H9 (cell line): Measurements from ENCODE around the gene EFNA1. TPM values are rescaled to one million over a fixed set of nuclear protein-coding genes. Genes with fewer than 3 reads are reported as not detected.
A peak's percentile ranks its signal among the peaks of the same experiment; 100 is the strongest.

ENCODE experiments used
- DNase-seq: peaks from one replicate; pipeline ENCODE4 v3.0.0-alpha.2; 2017
- H2AFZ ChIP-seq: one replicate; pipeline ENCODE4 v1.6.1; 2013; ENCODE audit warnings: mild to moderate bottlenecking, low read length, control low read depth, moderate library complexity
- H2AK5ac ChIP-seq: 2 replicates; pipeline ENCODE4 v1.6.1; 2013; ENCODE audit warnings: low read length, control low read depth, mixed read lengths; ENCODE audit not compliant: insufficient read length
- H2BK120ac ChIP-seq: one replicate; pipeline ENCODE4 v1.6.1; 2013; ENCODE audit warnings: low read depth, mild to moderate bottlenecking, low read length, control low read depth, inconsistent platforms; ENCODE audit not compliant: poor library complexity, severe bottlenecking
- H2BK12ac ChIP-seq: 2 replicates; pipeline ENCODE4 v1.6.1; 2013; ENCODE audit warnings: low read length, control low read depth, mixed read lengths, low read depth; ENCODE audit not compliant: insufficient read length
- H2BK15ac ChIP-seq: 2 replicates; pipeline ENCODE4 v1.6.1; 2013; ENCODE audit warnings: low read depth, low read length, control low read depth
- H2BK20ac ChIP-seq: one replicate; pipeline ENCODE4 v1.6.1; 2013; ENCODE audit warnings: low read depth, mild to moderate bottlenecking, low read length, control low read depth, inconsistent platforms; ENCODE audit not compliant: poor library complexity, severe bottlenecking
- H2BK5ac ChIP-seq: 2 replicates; pipeline ENCODE4 v1.6.1; 2013; ENCODE audit warnings: low read length, control low read depth, mixed read lengths; ENCODE audit not compliant: insufficient read length
- H3K14ac ChIP-seq: 2 replicates; pipeline ENCODE4 v1.6.1; 2013; ENCODE audit warnings: low read length, control low read depth; ENCODE audit not compliant: insufficient read depth
- H3K18ac ChIP-seq: 2 replicates; pipeline ENCODE4 v1.6.1; 2013; ENCODE audit warnings: low read depth, mild to moderate bottlenecking, mixed read lengths, low read length, control low read depth; ENCODE audit not compliant: insufficient read length
- H3K23ac ChIP-seq: 2 replicates; pipeline ENCODE4 v1.6.1; 2013; ENCODE audit warnings: low read length, control low read depth, mixed read lengths, low read depth; ENCODE audit not compliant: insufficient read length
- H3K23me2 ChIP-seq: 2 replicates; pipeline ENCODE4 v1.6.1; 2013; ENCODE audit warnings: low read depth, mild to moderate bottlenecking, mixed read lengths, low read length, control low read depth; ENCODE audit not compliant: insufficient read length, poor library complexity, severe bottlenecking
- H3K27ac ChIP-seq: 2 replicates; pipeline ENCODE4 v1.5.1; 2013; ENCODE audit warnings: low read length, control low read depth, mixed read lengths, low read depth; ENCODE audit not compliant: insufficient read length
- H3K27me3 ChIP-seq: 2 replicates; pipeline ENCODE4 v1.6.1; 2013; ENCODE audit warnings: low read length, control low read depth, inconsistent platforms; ENCODE audit not compliant: insufficient read depth
- H3K4ac ChIP-seq: 2 replicates; pipeline ENCODE4 v1.6.1; 2013; ENCODE audit warnings: low read depth, mild to moderate bottlenecking, control low read depth, inconsistent platforms, low read length, moderate library complexity
- H3K4me1 ChIP-seq: 2 replicates; pipeline ENCODE4 v1.6.1; 2013; ENCODE audit warnings: low read length, control low read depth, inconsistent platforms; ENCODE audit not compliant: insufficient read depth
- H3K4me2 ChIP-seq: 2 replicates; pipeline ENCODE4 v1.6.1; 2013; ENCODE audit warnings: low read length, control low read depth, mixed read lengths; ENCODE audit not compliant: insufficient read length, insufficient read depth
- H3K56ac ChIP-seq: 2 replicates; pipeline ENCODE4 v1.6.1; 2013; ENCODE audit warnings: low read depth, mild to moderate bottlenecking, mixed read lengths, low read length, control low read depth; ENCODE audit not compliant: insufficient read length
- H3K79me1 ChIP-seq: 2 replicates; pipeline ENCODE4 v1.6.1; 2013; ENCODE audit warnings: low read depth, mild to moderate bottlenecking, moderate library complexity, low read length, control low read depth, inconsistent platforms; ENCODE audit not compliant: insufficient read depth, poor library complexity, severe bottlenecking
- H3K79me2 ChIP-seq: 2 replicates; pipeline ENCODE4 v1.6.1; 2013; ENCODE audit warnings: low read length, control low read depth, inconsistent platforms; ENCODE audit not compliant: insufficient read depth
- H3K9ac ChIP-seq: 2 replicates; pipeline ENCODE4 v1.6.1; 2013; ENCODE audit warnings: low read length, control low read depth, mixed read lengths; ENCODE audit not compliant: insufficient read length; ENCODE audit errors: extremely low read depth
- H3K9me3 ChIP-seq: one replicate; pipeline ENCODE4 v1.6.1; 2013; ENCODE audit warnings: low read depth, low read length, inconsistent platforms; ENCODE audit not compliant: control insufficient read depth
- H3T11ph ChIP-seq: one replicate; pipeline ENCODE4 v1.6.1; 2013; ENCODE audit warnings: mild to moderate bottlenecking, low read length, control low read depth, inconsistent platforms
- H4K20me1 ChIP-seq: one replicate; pipeline ENCODE4 v1.6.1; 2013; ENCODE audit not compliant: control insufficient read depth, insufficient read length, insufficient read depth
- H4K5ac ChIP-seq: 2 replicates; pipeline ENCODE4 v1.6.1; 2013; ENCODE audit warnings: low read depth, mild to moderate bottlenecking, mixed read lengths, low read length, control low read depth; ENCODE audit not compliant: insufficient read length
- H4K8ac ChIP-seq: replicated peaks from 2 replicates; pipeline ENCODE4 v1.6.1; 2013; ENCODE audit warnings: low read length, control low read depth, mixed read lengths, low read depth; ENCODE audit not compliant: insufficient read length
- H4K91ac ChIP-seq: 2 replicates; pipeline ENCODE4 v1.6.1; 2013; ENCODE audit warnings: low read depth, mild to moderate bottlenecking, moderate library complexity, mixed read lengths, low read length, control low read depth; ENCODE audit not compliant: insufficient read length
- H3K27ac Mint-ChIP-seq, 3 experiments: 2 replicates in 2 of 3; 3 replicates in 1 of 3; pipeline ENCODE4 v1.8.0; 2020 to 2021; ENCODE audit warnings: mixed read lengths in 3 of 3, mild to moderate bottlenecking in 1 of 3, moderate library complexity in 1 of 3
- H3K27me3 Mint-ChIP-seq: 2 replicates; pipeline ENCODE4 v1.8.0; 2021; ENCODE audit warnings: low read depth, mild to moderate bottlenecking, moderate library complexity, mixed read lengths
- H3K36me3 Mint-ChIP-seq, 3 experiments: 2 replicates in 2 of 3; 3 replicates in 1 of 3; pipeline ENCODE4 v1.8.0; 2020 to 2021; ENCODE audit warnings: low read depth in 3 of 3, mixed read lengths in 3 of 3; ENCODE audit not compliant: insufficient read depth in 1 of 3
- H3K4me1 Mint-ChIP-seq, 2 experiments: 2 replicates each; pipeline ENCODE4 v1.8.0; 2020; ENCODE audit warnings: mixed read lengths in 2 of 2
- H3K4me3 Mint-ChIP-seq, 2 experiments: 2 replicates in 1 of 2; 3 replicates in 1 of 2; pipeline ENCODE4 v1.8.0; 2020 to 2021; ENCODE audit warnings: mild to moderate bottlenecking in 2 of 2, mixed read lengths in 2 of 2, moderate library complexity in 1 of 2
- H3K9me3 Mint-ChIP-seq, 2 experiments: 2 replicates in 1 of 2; 3 replicates in 1 of 2; pipeline ENCODE4 v1.8.0; 2020; ENCODE audit warnings: mild to moderate bottlenecking in 2 of 2, mixed read lengths in 2 of 2, moderate library complexity in 1 of 2
- CTCF ChIP-seq: fragments of 200-600 bp; sonication (generic); conservative IDR thresholded peaks from 3 replicates; pipeline ENCODE4 v1.8.0; 2021; ENCODE audit warnings: antibody characterized with exemption, mild to moderate bottlenecking
- WGBS: extraction: QIAGEN DNeasy Blood & Tissue Kit; methylation state at CpG from one replicate; pipeline ENCODE4 v1.1.7; 2013; ENCODE audit warnings: missing lambda C conversion rate, low lambda C conversion rate, mixed read lengths; ENCODE audit not compliant: insufficient read length; ENCODE audit errors: extremely low coverage; 5-methylcytosine and 5-hydroxymethylcytosine counted together
- total RNA-seq: library from RNA; stranded (reverse); gene quantifications from 2 replicates; pipeline ENCODE4 v1.2.1, GENCODE V29; 2021

The EFNA1 gene
- total RNA-seq, 1 experiment from 2014 or later: 1.4 TPM

GRCh38 chr1:155175281-155175926 lies 47.7 kb downstream of the EFNA1 start:
- no peak overlapping the region for H2AFZ ChIP-seq
- H3K27ac ChIP-seq: no peak overlapping the region
- H3K4me2 ChIP-seq: peak overlapping the region; percentile 75
- H3K23me2 ChIP-seq: peaks cover 18% of the 10 kb centered on the region
- no peaks in the 10 kb centered on the region for H3K27me3 ChIP-seq
- no peak overlapping the region for H2BK120ac ChIP-seq
- H4K8ac ChIP-seq: no peak overlapping the region
- H3K23ac ChIP-seq: no peak overlapping the region
- H3K4me3 Mint-ChIP-seq: peak overlapping the region; percentile 92 to 97
- no peaks in the 10 kb centered on the region for H3K4me1 ChIP-seq
- H3K27ac Mint-ChIP-seq: no peak overlapping the region
- no peak overlapping the region for H4K91ac ChIP-seq
- H3K4me1 Mint-ChIP-seq: peaks cover 23 to 37% of the 10 kb centered on the region in 2 experiments
- no peaks in the 10 kb centered on the region for H4K20me1 ChIP-seq
- H3K9ac ChIP-seq: no peak overlapping the region
- H2AK5ac ChIP-seq: no peak overlapping the region
- no peak overlapping the region for H2BK12ac ChIP-seq
- WGBS: no CpG with 5 or more reads among the region's 12 CpGs
- no peak overlapping the region for H3T11ph ChIP-seq
- H3K27me3 Mint-ChIP-seq: no peaks in the 10 kb centered on the region; the same call in none of the 2 replicates
- H2BK5ac ChIP-seq: no peak overlapping the region
- H3K36me3 Mint-ChIP-seq: peaks cover 29 to 52% (median 42%) of the 10 kb centered on the region in 3 experiments
- H3K79me1 ChIP-seq: no peaks in the 10 kb centered on the region
- H3K56ac ChIP-seq: no peak overlapping the region
- DNase-seq: peak; percentile 24
- no peaks in the 10 kb centered on the region; the same call in 1 of the 2 replicates for H3K79me2 ChIP-seq
- H3K9me3 Mint-ChIP-seq: no peaks in the 10 kb centered on the region
- no peak overlapping the region for H3K4ac ChIP-seq
- H4K5ac ChIP-seq: no peak overlapping the region
- H2BK20ac ChIP-seq: no peak overlapping the region
- TF ChIP-seq CTCF: no peak
- no peak overlapping the region for H3K14ac ChIP-seq
- H3K18ac ChIP-seq: no peak overlapping the region
- H2BK15ac ChIP-seq: no peak overlapping the region
- no peaks in the 10 kb centered on the region for H3K9me3 ChIP-seq
